ENCODE measurements around the gene SLC30A4. TPM values are rescaled to one million over a fixed set of nuclear protein-coding genes. Genes with fewer than 3 reads are reported as not detected.

SLC30A4 gene
- total and polyA plus RNA-seq, 2 experiments from 2014 or later = not detected

DNA sequence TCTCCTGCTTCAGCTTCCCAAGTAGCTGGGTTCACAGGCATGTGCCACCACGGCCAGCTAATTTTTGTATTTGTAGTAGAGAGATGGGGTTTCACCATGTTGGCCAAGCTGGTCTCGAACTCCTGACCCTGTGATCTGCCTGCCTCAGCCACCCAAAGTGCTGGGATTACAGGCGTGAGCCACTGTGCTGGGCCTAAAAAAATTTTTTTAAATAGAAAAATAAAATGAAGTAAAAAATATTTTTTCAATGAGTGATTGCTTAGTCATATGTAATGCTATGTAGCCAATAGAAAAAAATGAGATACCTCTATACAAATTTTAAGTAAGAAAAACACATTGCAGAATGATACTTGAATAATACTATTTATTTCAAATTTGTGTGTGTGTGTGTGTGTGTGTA is 27.9 kb upstream of the SLC30A4 start:
- Histone ChIP-seq H2AFZ (no peak overlapping the region), H3K36me3 (ENCODE audit: insufficient read depth) (no peaks in the 10 kb centered on the region), H3F3A (replicated peaks; ENCODE audit: low read depth) (no peaks in the 10 kb centered on the region), H3K79me2 (replicated peaks; ENCODE audit: insufficient read depth) (no peaks in the 10 kb centered on the region), H3K4me2 (no peak overlapping the region), H3K27ac (ENCODE audit: low read depth) (no peak overlapping the region), H3K27me3 (ENCODE audit: insufficient read depth) (peaks cover 5% of the 10 kb centered on the region; the same call in 1 of the 2 replicates), H3K4me3 (no peak overlapping the region), H3K4me1 (ENCODE audit: insufficient read depth) (0 out of 2 replicates have a peak, but pooled peaks cover 3% of the 10 kb centered on the region), H3K9me2 (ENCODE audit: insufficient read depth) (no peaks in the 10 kb centered on the region), H4K20me1 (replicated peaks; ENCODE audit: insufficient read depth) (no peaks in the 10 kb centered on the region)
- DNase-seq (ENCODE audit: low spot score) (no peak), ATAC-seq (no peak)
- Mint-ChIP-seq H3K27me3 (ENCODE audit: insufficient read depth, low read depth, poor library complexity) (peaks cover 1% of the 10 kb centered on the region), H3K9me3 (no peaks in the 10 kb centered on the region), H3K27ac (no peak overlapping the region), H3K4me1 (peaks cover 3% of the 10 kb centered on the region), H3K36me3 (ENCODE audit: low read depth) (no peaks in the 10 kb centered on the region), H3K4me3 (no peak overlapping the region)
- TF ChIP-seq, protein P1, sequence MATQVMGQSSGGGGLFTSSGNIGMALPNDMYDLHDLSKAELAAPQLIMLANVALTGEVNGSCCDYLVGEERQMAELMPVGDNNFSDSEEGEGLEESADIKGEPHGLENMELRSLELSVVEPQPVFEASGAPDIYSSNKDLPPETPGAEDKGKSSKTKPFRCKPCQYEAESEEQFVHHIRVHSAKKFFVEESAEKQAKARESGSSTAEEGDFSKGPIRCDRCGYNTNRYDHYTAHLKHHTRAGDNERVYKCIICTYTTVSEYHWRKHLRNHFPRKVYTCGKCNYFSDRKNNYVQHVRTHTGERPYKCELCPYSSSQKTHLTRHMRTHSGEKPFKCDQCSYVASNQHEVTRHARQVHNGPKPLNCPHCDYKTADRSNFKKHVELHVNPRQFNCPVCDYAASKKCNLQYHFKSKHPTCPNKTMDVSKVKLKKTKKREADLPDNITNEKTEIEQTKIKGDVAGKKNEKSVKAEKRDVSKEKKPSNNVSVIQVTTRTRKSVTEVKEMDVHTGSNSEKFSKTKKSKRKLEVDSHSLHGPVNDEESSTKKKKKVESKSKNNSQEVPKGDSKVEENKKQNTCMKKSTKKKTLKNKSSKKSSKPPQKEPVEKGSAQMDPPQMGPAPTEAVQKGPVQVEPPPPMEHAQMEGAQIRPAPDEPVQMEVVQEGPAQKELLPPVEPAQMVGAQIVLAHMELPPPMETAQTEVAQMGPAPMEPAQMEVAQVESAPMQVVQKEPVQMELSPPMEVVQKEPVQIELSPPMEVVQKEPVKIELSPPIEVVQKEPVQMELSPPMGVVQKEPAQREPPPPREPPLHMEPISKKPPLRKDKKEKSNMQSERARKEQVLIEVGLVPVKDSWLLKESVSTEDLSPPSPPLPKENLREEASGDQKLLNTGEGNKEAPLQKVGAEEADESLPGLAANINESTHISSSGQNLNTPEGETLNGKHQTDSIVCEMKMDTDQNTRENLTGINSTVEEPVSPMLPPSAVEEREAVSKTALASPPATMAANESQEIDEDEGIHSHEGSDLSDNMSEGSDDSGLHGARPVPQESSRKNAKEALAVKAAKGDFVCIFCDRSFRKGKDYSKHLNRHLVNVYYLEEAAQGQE (IDR thresholded peaks at IDR 0.05; ENCODE audit: unreplicated experiment) = no peak
- no peak for TF ChIP-seq CREB1 (CRISPR knock-in tag; IDR thresholded peaks at IDR 0.05; ENCODE audit: low read depth)
- no peak for TF ChIP-seq ZNF114 (CRISPR knock-in tag; IDR thresholded peaks at IDR 0.05)
- TF ChIP-seq, protein P2, sequence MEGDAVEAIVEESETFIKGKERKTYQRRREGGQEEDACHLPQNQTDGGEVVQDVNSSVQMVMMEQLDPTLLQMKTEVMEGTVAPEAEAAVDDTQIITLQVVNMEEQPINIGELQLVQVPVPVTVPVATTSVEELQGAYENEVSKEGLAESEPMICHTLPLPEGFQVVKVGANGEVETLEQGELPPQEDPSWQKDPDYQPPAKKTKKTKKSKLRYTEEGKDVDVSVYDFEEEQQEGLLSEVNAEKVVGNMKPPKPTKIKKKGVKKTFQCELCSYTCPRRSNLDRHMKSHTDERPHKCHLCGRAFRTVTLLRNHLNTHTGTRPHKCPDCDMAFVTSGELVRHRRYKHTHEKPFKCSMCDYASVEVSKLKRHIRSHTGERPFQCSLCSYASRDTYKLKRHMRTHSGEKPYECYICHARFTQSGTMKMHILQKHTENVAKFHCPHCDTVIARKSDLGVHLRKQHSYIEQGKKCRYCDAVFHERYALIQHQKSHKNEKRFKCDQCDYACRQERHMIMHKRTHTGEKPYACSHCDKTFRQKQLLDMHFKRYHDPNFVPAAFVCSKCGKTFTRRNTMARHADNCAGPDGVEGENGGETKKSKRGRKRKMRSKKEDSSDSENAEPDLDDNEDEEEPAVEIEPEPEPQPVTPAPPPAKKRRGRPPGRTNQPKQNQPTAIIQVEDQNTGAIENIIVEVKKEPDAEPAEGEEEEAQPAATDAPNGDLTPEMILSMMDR (conservative IDR thresholded peaks at IDR 0.05; ENCODE audit: low read depth in 2 of 2) = no peak
- no peak for TF ChIP-seq JUNB (IDR thresholded peaks at IDR 0.05; ENCODE audit: unreplicated experiment)
- TF ChIP-seq EZH2 (IDR thresholded peaks at IDR 0.05; ENCODE audit: low read depth, unreplicated experiment) = no peak
- no peak for TF ChIP-seq ZNF331 (CRISPR knock-in tag; IDR thresholded peaks at IDR 0.05; ENCODE audit: low read depth)
- TF ChIP-seq NANOG (IDR thresholded peaks at IDR 0.05; ENCODE audit: borderline replicate concordance) = no peak
- TF ChIP-seq, protein P3, sequence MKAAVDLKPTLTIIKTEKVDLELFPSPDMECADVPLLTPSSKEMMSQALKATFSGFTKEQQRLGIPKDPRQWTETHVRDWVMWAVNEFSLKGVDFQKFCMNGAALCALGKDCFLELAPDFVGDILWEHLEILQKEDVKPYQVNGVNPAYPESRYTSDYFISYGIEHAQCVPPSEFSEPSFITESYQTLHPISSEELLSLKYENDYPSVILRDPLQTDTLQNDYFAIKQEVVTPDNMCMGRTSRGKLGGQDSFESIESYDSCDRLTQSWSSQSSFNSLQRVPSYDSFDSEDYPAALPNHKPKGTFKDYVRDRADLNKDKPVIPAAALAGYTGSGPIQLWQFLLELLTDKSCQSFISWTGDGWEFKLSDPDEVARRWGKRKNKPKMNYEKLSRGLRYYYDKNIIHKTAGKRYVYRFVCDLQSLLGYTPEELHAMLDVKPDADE (IDR thresholded peaks at IDR 0.05) = no peak
- TF ChIP-seq STAT1 (IDR thresholded peaks at IDR 0.05; ENCODE audit: unreplicated experiment) = no peak
- no peak for TF ChIP-seq POLR2AphosphoS5 (IDR thresholded peaks at IDR 0.05; ENCODE audit: low read depth)
- TF ChIP-seq, protein P4, sequence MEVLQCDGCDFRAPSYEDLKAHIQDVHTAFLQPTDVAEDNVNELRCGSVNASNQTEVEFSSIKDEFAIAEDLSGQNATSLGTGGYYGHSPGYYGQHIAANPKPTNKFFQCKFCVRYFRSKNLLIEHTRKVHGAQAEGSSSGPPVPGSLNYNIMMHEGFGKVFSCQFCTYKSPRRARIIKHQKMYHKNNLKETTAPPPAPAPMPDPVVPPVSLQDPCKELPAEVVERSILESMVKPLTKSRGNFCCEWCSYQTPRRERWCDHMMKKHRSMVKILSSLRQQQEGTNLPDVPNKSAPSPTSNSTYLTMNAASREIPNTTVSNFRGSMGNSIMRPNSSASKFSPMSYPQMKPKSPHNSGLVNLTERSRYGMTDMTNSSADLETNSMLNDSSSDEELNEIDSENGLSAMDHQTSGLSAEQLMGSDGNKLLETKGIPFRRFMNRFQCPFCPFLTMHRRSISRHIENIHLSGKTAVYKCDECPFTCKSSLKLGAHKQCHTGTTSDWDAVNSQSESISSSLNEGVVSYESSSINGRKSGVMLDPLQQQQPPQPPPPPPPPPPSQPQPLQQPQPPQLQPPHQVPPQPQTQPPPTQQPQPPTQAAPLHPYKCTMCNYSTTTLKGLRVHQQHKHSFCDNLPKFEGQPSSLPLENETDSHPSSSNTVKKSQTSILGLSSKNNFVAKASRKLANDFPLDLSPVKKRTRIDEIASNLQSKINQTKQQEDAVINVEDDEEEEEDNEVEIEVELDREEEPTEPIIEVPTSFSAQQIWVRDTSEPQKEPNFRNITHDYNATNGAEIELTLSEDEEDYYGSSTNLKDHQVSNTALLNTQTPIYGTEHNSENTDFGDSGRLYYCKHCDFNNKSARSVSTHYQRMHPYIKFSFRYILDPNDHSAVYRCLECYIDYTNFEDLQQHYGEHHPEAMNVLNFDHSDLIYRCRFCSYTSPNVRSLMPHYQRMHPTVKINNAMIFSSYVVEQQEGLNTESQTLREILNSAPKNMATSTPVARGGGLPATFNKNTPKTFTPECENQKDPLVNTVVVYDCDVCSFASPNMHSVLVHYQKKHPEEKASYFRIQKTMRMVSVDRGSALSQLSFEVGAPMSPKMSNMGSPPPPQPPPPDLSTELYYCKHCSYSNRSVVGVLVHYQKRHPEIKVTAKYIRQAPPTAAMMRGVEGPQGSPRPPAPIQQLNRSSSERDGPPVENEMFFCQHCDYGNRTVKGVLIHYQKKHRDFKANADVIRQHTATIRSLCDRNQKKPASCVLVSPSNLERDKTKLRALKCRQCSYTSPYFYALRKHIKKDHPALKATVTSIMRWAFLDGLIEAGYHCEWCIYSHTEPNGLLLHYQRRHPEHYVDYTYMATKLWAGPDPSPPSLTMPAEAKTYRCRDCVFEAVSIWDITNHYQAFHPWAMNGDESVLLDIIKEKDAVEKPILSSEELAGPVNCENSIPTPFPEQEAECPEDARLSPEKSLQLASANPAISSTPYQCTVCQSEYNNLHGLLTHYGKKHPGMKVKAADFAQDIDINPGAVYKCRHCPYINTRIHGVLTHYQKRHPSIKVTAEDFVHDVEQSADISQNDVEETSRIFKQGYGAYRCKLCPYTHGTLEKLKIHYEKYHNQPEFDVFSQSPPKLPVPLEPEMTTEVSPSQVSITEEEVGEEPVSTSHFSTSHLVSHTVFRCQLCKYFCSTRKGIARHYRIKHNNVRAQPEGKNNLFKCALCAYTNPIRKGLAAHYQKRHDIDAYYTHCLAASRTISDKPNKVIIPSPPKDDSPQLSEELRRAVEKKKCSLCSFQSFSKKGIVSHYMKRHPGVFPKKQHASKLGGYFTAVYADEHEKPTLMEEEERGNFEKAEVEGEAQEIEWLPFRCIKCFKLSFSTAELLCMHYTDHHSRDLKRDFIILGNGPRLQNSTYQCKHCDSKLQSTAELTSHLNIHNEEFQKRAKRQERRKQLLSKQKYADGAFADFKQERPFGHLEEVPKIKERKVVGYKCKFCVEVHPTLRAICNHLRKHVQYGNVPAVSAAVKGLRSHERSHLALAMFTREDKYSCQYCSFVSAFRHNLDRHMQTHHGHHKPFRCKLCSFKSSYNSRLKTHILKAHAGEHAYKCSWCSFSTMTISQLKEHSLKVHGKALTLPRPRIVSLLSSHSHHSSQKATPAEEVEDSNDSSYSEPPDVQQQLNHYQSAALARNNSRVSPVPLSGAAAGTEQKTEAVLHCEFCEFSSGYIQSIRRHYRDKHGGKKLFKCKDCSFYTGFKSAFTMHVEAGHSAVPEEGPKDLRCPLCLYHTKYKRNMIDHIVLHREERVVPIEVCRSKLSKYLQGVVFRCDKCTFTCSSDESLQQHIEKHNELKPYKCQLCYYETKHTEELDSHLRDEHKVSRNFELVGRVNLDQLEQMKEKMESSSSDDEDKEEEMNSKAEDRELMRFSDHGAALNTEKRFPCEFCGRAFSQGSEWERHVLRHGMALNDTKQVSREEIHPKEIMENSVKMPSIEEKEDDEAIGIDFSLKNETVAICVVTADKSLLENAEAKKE (CRISPR knock-in tag; IDR thresholded peaks at IDR 0.05) = no peak
- TF ChIP-seq EZH2phosphoT487 (IDR thresholded peaks at IDR 0.05; ENCODE audit: unreplicated experiment) = no peak

Measured in GM23338 (cell line).